ENCODE data around the gene TMC2. TPM values are rescaled to one million over a fixed set of nuclear protein-coding genes. Genes with fewer than 3 reads are reported as not detected.
A peak's percentile ranks its signal among the peaks of the same experiment; 100 is the strongest.

TMC2 gene
- total and polyA plus RNA-seq, 2 of the 8 experiments (the other 6 are each of a cell fraction or from before 2014, with no cell fraction given), result not detected

- Histone ChIP-seq H2AFZ (ENCODE audit: low read length) (no peak overlapping the region), H3K9me3 (ENCODE audit: insufficient read depth in 2 of 2, low read depth in 1 of 2, low read length in 1 of 2) (no peaks in the 10 kb centered on the region), H3K23me2 (ENCODE audit: low read depth, low read length) (peaks cover 10% of the 10 kb centered on the region), H3K14ac (ENCODE audit: insufficient read length) (no peak overlapping the region), H4K91ac (replicated peaks; ENCODE audit: insufficient read length, low read length) (no peak overlapping the region), H3K56ac (replicated peaks; ENCODE audit: insufficient read length, low read depth, low read length) (no peak overlapping the region), H3K23ac (ENCODE audit: insufficient read length) (no peak overlapping the region), H3K18ac (ENCODE audit: extremely low read depth, low read length) (no peak overlapping the region), H2BK120ac (replicated peaks; ENCODE audit: low read depth, low read length) (no peak overlapping the region), H3K27me3 (replicated peaks in 1 of 4; ENCODE audit: control insufficient read depth in 3 of 4, extremely low read depth in 1 of 4, insufficient read depth in 3 of 4, low read length in 3 of 4) (no peaks in the 10 kb centered on the region), H3K36me3 (ENCODE audit: control insufficient read depth in 2 of 4, insufficient read depth in 4 of 4, low read length in 3 of 4) (peaks cover 39 to 63% (median 54%) of the 10 kb centered on the region in 4 experiments), H3K79me2 (ENCODE audit: control insufficient read depth in 1 of 2, insufficient read depth in 2 of 2, low read length in 2 of 2) (peaks cover 21 to 41% of the 10 kb centered on the region in 2 experiments), H3K4me2 (ENCODE audit: insufficient read depth in 1 of 2, low read depth in 2 of 2, low read length in 2 of 2) (peak overlapping the region; percentile 84 to 91), H3K4me1 (replicated peaks in 1 of 4; ENCODE audit: control insufficient read depth in 3 of 4, insufficient read depth in 4 of 4, low read length in 3 of 4) (peaks cover 0 to 5% (median 3%) of the 10 kb centered on the region in 4 experiments; a peak in 5 of 7 replicates), H4K20me1 (replicated peaks in 1 of 2; ENCODE audit: control insufficient read depth in 1 of 2, insufficient read depth in 2 of 2, low read length in 2 of 2) (peaks cover 40 to 47% of the 10 kb centered on the region in 2 experiments), H3K79me1 (ENCODE audit: low read depth, low read length) (peaks cover 9% of the 10 kb centered on the region), H2AK5ac (ENCODE audit: low read depth, low read length) (no peak overlapping the region), H3K4me3 (ENCODE audit: extremely low read depth in 1 of 4, insufficient read depth in 2 of 4, low read depth in 3 of 4, low read length in 4 of 4) (peak overlapping the region; percentile 94 to 100 (median 98); a peak in 7 of 8 replicates), H4K8ac (ENCODE audit: extremely low read depth, insufficient read depth, low read length) (no peak overlapping the region; the same call in 1 of the 2 replicates), H3K9ac (replicated peaks in 1 of 4; ENCODE audit: extremely low read depth in 1 of 4, low read depth in 3 of 4, low read length in 3 of 4) (peak overlapping the region in 3 of 4 experiments; percentile 19 to 82 (median 48); a peak in 3 of 7 replicates), H2BK20ac (ENCODE audit: low read length) (no peak overlapping the region), H4K5ac (ENCODE audit: insufficient read length, low read depth, low read length) (no peak overlapping the region), H2BK15ac (ENCODE audit: low read length) (no peak overlapping the region), H2BK5ac (ENCODE audit: low read depth, low read length) (0 out of 2 replicates have a peak overlapping the region, but pooled peaks have one; percentile 8), H2BK12ac (ENCODE audit: low read depth, low read length) (no peak overlapping the region), H3K4ac (replicated peaks; ENCODE audit: insufficient read length, low read depth, low read length) (no peak overlapping the region), H3K27ac (ENCODE audit: low read depth, low read length) (0 out of 2 replicates have a peak overlapping the region, but pooled peaks have one; percentile 26)
- WGBS, 2 experiments (ENCODE audit: extremely low coverage in 1 of 2, insufficient coverage in 1 of 2, insufficient read length in 1 of 2, insufficient replicate concordance in 2 of 2, low coverage in 1 of 2, low lambda C conversion rate in 2 of 2, missing lambda C conversion rate in 1 of 2), result 90% methylated on average over 9 of the region's 9 CpGs; no CpG with 5 or more reads in 1 of the 2 experiments
- ChIA-PET CTCF (ENCODE audit: partially characterized antibody) (interaction anchor here (1.4 to 1.5 kb wide), 2 partner anchors 9 to 134 kb away, joined by 5 read pairs; partner anchors contain the start of gene IDH3B), POLR2A (ENCODE audit: partially characterized antibody) (interaction anchor here (0.8 to 28.5 kb wide), 10 partner anchors 6 to 187 kb away, joined by 3 to 463 read pairs (median 6); partner anchors contain the start of genes IDH3B, NOP56, PCED1A and SNRPB)
- FAIRE-seq (no peak), DNase-seq (ENCODE audit: low read depth in 1 of 2, low spot score in 2 of 2) (no peak)
- TF ChIP-seq TCF12 (IDR thresholded peaks at IDR 0.05; ENCODE audit: low read depth, low read length) (no peak), CTBP2 (IDR thresholded peaks at IDR 0.05; ENCODE audit: borderline replicate concordance, insufficient read depth, insufficient read length, low read length) (no peak), NRF1 (IDR thresholded peaks at IDR 0.05; ENCODE audit: low read depth, low read length) (no peak), SP2 (IDR thresholded peaks at IDR 0.05; ENCODE audit: low read length) (no peak), EGR1 (IDR thresholded peaks at IDR 0.05; ENCODE audit: borderline replicate concordance, low read depth, low read length) (no peak), FOSL1 (IDR thresholded peaks at IDR 0.05; ENCODE audit: insufficient read depth, low read depth, low read length) (no peak), E2F6 (IDR thresholded peaks at IDR 0.05) (no peak), GTF2F1 (IDR thresholded peaks at IDR 0.05; ENCODE audit: borderline replicate concordance, low read depth, low read length) (no peak), BRCA1 (IDR thresholded peaks at IDR 0.05; ENCODE audit: low read depth, low read length) (no peak), TBP (IDR thresholded peaks at IDR 0.05; ENCODE audit: low read depth, low read length) (no peak), YY1 (IDR thresholded peaks at IDR 0.05; ENCODE audit: low read depth, low read length) (no peak), CBX5 (IDR thresholded peaks at IDR 0.05; ENCODE audit: low read depth, low read length) (no peak), PHF8 (conservative IDR thresholded peaks at IDR 0.05; ENCODE audit: low read depth, low read length) (no peak)
Observed at GRCh38 chr20:2654384-2654822, 118.0 kb downstream of the TMC2 start.

All from H1 (cell line).